GM13977 (cell line): ENCODE measurements around the gene CA6.
"Not testable (repeated sequence)": the region's sequence is repeated elsewhere in the genome, so short reads cannot be mapped to it uniquely, and the experiment has no call there.

ENCODE experiments used
- DNase-seq: peaks from one replicate; pipeline ENCODE4 v3.0.0; 2012; ENCODE audit warnings: low spot score
- CTCF ChIP-seq: IDR thresholded peaks from 2 replicates; pipeline ENCODE4 v1.5.1; 2012; ENCODE audit warnings: mild to moderate bottlenecking, control low read depth; ENCODE audit not compliant: insufficient read depth; ENCODE audit errors: extremely low read depth, missing control alignments
- in situ Hi-C: fragments of 300-500 bp; cut with MboI; formaldehyde crosslinking; loops from one replicate; pipeline ENCODE4 v1.12.0; 2022; ENCODE audit warnings: low sequenced_read_pairs, low pct_unique_long_range_greater_than_20kb, mixed read lengths, inconsistent platforms; ENCODE audit not compliant: unreplicated experiment

CA6 gene

GRCh38 chr1:8989061-8989460, 43.4 kb downstream of the CA6 start:
- no peak for TF ChIP-seq CTCF
- no peak for DNase-seq
- in situ Hi-C loops = no loop called here

- TF ChIP-seq CTCF = no peak
- DNase-seq = no peak
- in situ Hi-C loops = loop anchor here (10.0 kb wide), 1 partner anchor 75 kb away; no protein-coding TSS in a partner anchor
These were observed 44.2 kb downstream of the CA6 start for GRCh38 chr1:8989821-8990220.

GRCh38 chr1:8992936-8993687, 47.4 kb downstream of the CA6 start:
- TF ChIP-seq CTCF = peak; percentile 4
- in situ Hi-C loops = loop anchor here (10.0 kb wide), 1 partner anchor 78 kb away; no protein-coding TSS in a partner anchor
- DNase-seq = no peak

- DNase-seq = not testable (repeated sequence)
- in situ Hi-C loops = loop anchor here (10.0 kb wide), 1 partner anchor 79 kb away; no protein-coding TSS in a partner anchor
These were observed 48.5 kb downstream of the CA6 start for GRCh38 chr1:8993962-8994675.

GRCh38 chr1:9001534-9002214, 56.0 kb downstream of the CA6 start:
- DNase-seq, in situ Hi-C loops: not testable (repeated sequence)

GRCh38 chr1:9002215-9002560, 56.5 kb downstream of the CA6 start:
- DNase-seq, in situ Hi-C loops: not testable (repeated sequence)

- in situ Hi-C loops = no loop called here
- no peak for DNase-seq
- no peak for TF ChIP-seq CTCF
These were observed 58.5 kb downstream of the CA6 start for GRCh38 chr1:9004031-9004699.
